Activated T-helper 2 cell treated with anti-CD3 and anti-CD28 coated beads, Interferon-gamma antibody, Interleukin-2, Interleukin-4, amounts not matched to agents 10 μg/mL and 5 μg/mL and 100 μg/mL, durations not matched to agents 14 hours and 24 hours and 36 hours (primary cell): ENCODE measurements around the gene SBSN. TPM values are rescaled to one million over a fixed set of nuclear protein-coding genes. Genes with fewer than 3 reads are reported as not detected.

Experiments
- DNase-seq: peaks from one replicate; pipeline ENCODE4 v3.0.0; 2021; ENCODE audit warnings: low spot score
- H3K27ac Mint-ChIP-seq: one replicate; pipeline ENCODE4 v1.8.0; 2021; ENCODE audit warnings: mixed read lengths
- H3K27me3 Mint-ChIP-seq: one replicate; pipeline ENCODE4 v1.8.0; 2021; ENCODE audit warnings: low read depth, mixed read lengths
- H3K36me3 Mint-ChIP-seq: one replicate; pipeline ENCODE4 v1.8.0; 2021; ENCODE audit warnings: low read depth, mixed read lengths
- H3K4me1 Mint-ChIP-seq: one replicate; pipeline ENCODE4 v1.8.0; 2021; ENCODE audit warnings: low read depth, mixed read lengths
- H3K4me3 Mint-ChIP-seq: one replicate; pipeline ENCODE4 v1.8.0; 2021; ENCODE audit warnings: low read depth, mild to moderate bottlenecking, moderate library complexity, mixed read lengths
- H3K9me3 Mint-ChIP-seq: one replicate; pipeline ENCODE4 v1.8.0; 2021; ENCODE audit warnings: mixed read lengths
- intact Hi-C: fragments of 100-400 bp; cut with micrococcal nuclease; formaldehyde crosslinking; loops from one replicate; pipeline ENCODE4 v1.15.1; 2023
- total RNA-seq: library from RNA; stranded (reverse); gene quantifications from 2 replicates; pipeline ENCODE4 v1.2.3, GENCODE V29; 2022

SBSN gene
- total RNA-seq, 1 donor from 2014 or later = not detected

GRCh38 chr19:35539314-35539713 is 11.2 kb upstream of the SBSN start:
- intact Hi-C loops = no loop called here
- Mint-ChIP-seq H3K27ac (no peak overlapping the region), H3K4me3 (no peak overlapping the region), H3K4me1 (peaks cover 2% of the 10 kb centered on the region), H3K27me3 (peaks cover 3% of the 10 kb centered on the region), H3K36me3 (peaks cover 8% of the 10 kb centered on the region), H3K9me3 (no peaks in the 10 kb centered on the region)
- DNase-seq = no peak

DNA sequence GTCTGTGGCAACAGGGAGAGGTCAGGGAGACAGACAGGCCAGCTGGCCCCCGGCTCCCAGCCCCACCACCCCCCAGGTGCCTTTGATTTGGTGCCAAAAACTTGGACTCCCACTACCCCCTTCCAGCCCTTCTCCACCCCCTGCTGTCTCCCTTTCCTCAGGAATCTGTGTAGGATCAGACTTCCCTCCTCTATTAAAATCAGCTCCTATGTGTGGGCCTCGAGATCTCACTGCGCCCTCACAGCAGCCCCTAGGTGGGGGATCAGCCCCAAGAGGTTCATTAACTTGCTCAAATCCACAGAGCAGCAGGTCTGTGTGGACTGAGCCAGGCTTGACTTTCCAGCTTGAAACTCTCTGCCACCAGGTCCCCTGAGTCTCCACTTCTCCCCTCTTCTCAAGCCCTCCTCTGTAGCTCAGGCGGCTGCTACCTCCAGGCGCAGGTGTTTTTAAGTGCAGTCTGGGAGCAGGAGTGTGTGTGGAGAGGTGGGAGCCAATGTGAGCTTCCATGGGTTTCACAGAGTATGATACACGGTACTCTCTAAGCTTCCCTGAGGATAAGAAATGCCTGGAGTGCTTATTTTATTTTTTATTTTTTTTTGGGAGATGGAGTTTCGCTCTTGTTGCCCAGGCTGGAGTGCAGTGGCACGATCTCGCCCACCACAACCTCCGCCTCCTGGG is 6.8 kb upstream of the SBSN start:
- no peaks in the 10 kb centered on the region for H3K36me3 Mint-ChIP-seq
- no peak for DNase-seq
- no peak overlapping the region for H3K4me3 Mint-ChIP-seq

DNA sequence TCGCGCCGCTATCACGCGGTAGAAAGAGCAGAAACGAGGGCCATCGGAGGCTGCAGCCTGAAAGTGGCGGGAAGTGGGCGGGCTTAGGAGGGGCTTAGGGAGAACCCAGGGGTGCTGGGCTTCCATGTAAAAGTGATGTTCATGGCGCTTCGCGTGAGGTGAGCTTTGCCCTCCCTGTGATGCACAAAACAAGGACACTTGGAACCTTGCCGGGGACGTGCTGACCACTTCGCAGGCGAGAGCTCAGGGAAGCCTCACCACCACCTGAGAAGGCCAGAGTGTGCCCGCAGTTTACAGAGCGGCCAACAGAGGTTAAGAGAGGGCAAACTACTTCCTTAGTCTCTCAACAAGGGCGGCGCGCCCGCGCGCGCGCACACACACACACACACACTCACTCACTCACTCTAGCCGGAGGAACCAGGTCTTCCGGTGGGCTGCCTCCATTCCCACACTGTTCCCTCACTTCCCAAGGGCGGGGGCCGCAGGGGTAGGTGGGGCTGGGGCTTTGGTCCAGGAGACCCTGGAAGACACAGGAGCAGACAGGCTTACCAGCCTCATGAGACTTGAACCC is 5.8 kb upstream of the SBSN start:
- DNase-seq = peak; percentile 35
- H3K4me1 Mint-ChIP-seq = peaks cover 5% of the 10 kb centered on the region
- peak overlapping the region; percentile 22 for H3K4me3 Mint-ChIP-seq
- H3K9me3 Mint-ChIP-seq = no peaks in the 10 kb centered on the region
- intact Hi-C loops = no loop called here
- H3K36me3 Mint-ChIP-seq = no peaks in the 10 kb centered on the region
- H3K27me3 Mint-ChIP-seq = peaks cover 27% of the 10 kb centered on the region
- H3K27ac Mint-ChIP-seq = no peak overlapping the region

More for the DNA sequence above, 6.8 kb upstream of the SBSN start:
- peaks cover 5% of the 10 kb centered on the region for H3K4me1 Mint-ChIP-seq
- H3K9me3 Mint-ChIP-seq = no peaks in the 10 kb centered on the region
- intact Hi-C loops = no loop called here
- H3K27me3 Mint-ChIP-seq = peaks cover 22% of the 10 kb centered on the region
- no peak overlapping the region for H3K27ac Mint-ChIP-seq

GRCh38 chr19:35533201-35533821 is 5.2 kb upstream of the SBSN start, which contains the start of gene GAPDHS:
Gene GAPDHS (plus strand): TSS chr19:35533456. CDS start chr19:35533528, 72 bp downstream.
- H3K27me3 Mint-ChIP-seq = peaks cover 30% of the 10 kb centered on the region
- no peaks in the 10 kb centered on the region for H3K36me3 Mint-ChIP-seq
- peak within 1 kb of the TSS; percentile 22 for H3K4me3 Mint-ChIP-seq
- peaks cover 5% of the 10 kb centered on the region for H3K4me1 Mint-ChIP-seq
- DNase-seq = no peak
- no peaks in the 10 kb centered on the region for H3K9me3 Mint-ChIP-seq
- intact Hi-C loops = no loop called here
- no peak within 1 kb of the TSS for H3K27ac Mint-ChIP-seq

GRCh38 chr19:35531291-35531690 is 3.2 kb upstream of the SBSN start:
- Mint-ChIP-seq H3K27me3 (peaks cover 30% of the 10 kb centered on the region), H3K4me1 (peaks cover 5% of the 10 kb centered on the region), H3K27ac (no peak overlapping the region), H3K4me3 (no peak overlapping the region), H3K36me3 (no peaks in the 10 kb centered on the region), H3K9me3 (no peaks in the 10 kb centered on the region)
- intact Hi-C loops = no loop called here
- no peak for DNase-seq

GRCh38 chr19:35529241-35530218 is 1.4 kb upstream of the SBSN start:
- H3K27me3 Mint-ChIP-seq = peaks cover 26% of the 10 kb centered on the region
- no peak overlapping the region for H3K27ac Mint-ChIP-seq
- intact Hi-C loops = no loop called here
- DNase-seq = no peak
- no peak overlapping the region for H3K4me3 Mint-ChIP-seq
- peaks cover 5% of the 10 kb centered on the region for H3K4me1 Mint-ChIP-seq
- H3K9me3 Mint-ChIP-seq = no peaks in the 10 kb centered on the region
- no peaks in the 10 kb centered on the region for H3K36me3 Mint-ChIP-seq

- Mint-ChIP-seq H3K27ac (no peak overlapping the region), H3K4me1 (no peaks in the 10 kb centered on the region), H3K4me3 (no peak overlapping the region), H3K27me3 (peaks cover 7% of the 10 kb centered on the region), H3K36me3 (no peaks in the 10 kb centered on the region), H3K9me3 (no peaks in the 10 kb centered on the region)
- DNase-seq = no peak
- intact Hi-C loops = no loop called here
These were observed 2.2 kb downstream of the SBSN start for GRCh38 chr19:35525873-35526272.

DNA sequence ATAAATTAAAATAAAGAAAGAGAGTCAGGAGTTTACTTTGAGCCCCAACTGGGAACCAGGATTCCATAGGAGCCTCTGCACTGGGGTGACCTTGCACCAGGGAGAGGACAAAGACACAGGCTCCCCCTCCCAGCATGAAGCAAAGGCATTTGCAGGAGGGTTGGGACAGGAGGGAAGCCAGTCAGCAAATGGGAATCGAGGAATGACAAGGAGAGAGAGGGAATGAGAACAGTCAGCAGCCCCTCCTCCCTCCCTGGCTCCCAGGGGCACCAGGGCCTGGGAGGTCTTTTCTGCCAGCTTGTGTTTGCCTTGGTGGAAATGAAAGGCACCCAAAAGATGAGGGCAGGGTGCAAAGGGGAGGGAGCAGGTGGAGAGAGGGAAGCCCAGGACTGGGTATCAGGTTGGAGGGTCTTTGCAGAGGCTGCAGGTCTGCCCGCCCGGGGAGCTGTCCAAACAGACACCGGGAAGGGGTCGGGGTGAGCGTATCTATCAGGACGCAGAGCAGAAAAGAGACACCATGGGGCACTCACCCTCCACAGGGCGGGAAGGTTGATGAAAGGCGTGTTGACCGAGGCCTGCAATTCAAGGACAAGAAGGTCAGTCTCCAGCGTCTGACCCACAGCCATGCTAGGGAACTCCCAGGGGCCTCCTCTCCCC is 3.8 kb downstream of the SBSN start:
- Mint-ChIP-seq H3K9me3 (no peaks in the 10 kb centered on the region), H3K27me3 (peaks cover 7% of the 10 kb centered on the region), H3K36me3 (no peaks in the 10 kb centered on the region), H3K27ac (no peak overlapping the region), H3K4me3 (no peak overlapping the region), H3K4me1 (no peaks in the 10 kb centered on the region)
- intact Hi-C loops = no loop called here
- DNase-seq = no peak

GRCh38 chr19:35522745-35523327 is 5.3 kb downstream of the SBSN start:
- Mint-ChIP-seq H3K27ac (no peak overlapping the region), H3K36me3 (no peaks in the 10 kb centered on the region), H3K27me3 (peaks cover 3% of the 10 kb centered on the region), H3K4me3 (no peak overlapping the region), H3K9me3 (no peaks in the 10 kb centered on the region), H3K4me1 (no peaks in the 10 kb centered on the region)
- intact Hi-C loops = no loop called here
- DNase-seq = no peak

DNA sequence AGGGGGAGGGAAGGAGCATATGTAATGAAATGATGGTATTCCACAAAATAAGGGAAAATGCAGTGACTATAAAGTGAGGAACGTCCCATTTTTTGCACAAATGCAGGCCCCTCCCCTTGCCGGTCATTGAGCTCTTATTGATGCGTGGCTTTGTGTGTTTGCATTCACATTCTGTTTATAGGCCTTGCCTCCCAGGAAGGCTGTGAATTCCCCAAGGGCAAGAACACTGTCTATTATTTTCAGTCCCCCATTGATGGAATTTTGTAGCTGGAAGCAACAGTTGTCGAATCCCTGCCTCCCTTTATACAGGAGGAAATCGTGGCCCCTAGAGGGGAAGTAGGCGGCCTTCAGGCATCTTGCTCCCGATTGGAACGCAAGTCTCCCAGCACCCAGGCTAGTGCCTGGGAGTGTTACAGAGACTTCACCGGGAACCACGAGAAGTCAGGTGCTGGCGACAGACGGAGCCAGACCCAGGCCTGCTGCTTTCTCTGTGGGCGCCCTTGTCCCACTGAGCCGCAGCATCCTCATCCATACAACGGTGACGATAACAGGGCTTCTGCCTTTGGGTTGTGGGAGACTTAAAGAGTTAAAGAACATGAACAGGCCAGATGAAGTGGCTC is 6.9 kb downstream of the SBSN start:
- intact Hi-C loops = no loop called here
- peaks cover 3% of the 10 kb centered on the region for H3K27me3 Mint-ChIP-seq
- no peak overlapping the region for H3K4me3 Mint-ChIP-seq

GRCh38 chr19:35519291-35519690 is 8.8 kb downstream of the SBSN start:
- intact Hi-C loops = no loop called here
- no peaks in the 10 kb centered on the region for H3K4me1 Mint-ChIP-seq
- no peak overlapping the region for H3K4me3 Mint-ChIP-seq
- H3K27me3 Mint-ChIP-seq = peaks cover 3% of the 10 kb centered on the region
- no peak overlapping the region for H3K27ac Mint-ChIP-seq
- H3K36me3 Mint-ChIP-seq = no peaks in the 10 kb centered on the region
- no peak for DNase-seq
- no peaks in the 10 kb centered on the region for H3K9me3 Mint-ChIP-seq

More for the DNA sequence above, 6.9 kb downstream of the SBSN start:
- no peak for DNase-seq
- Mint-ChIP-seq H3K9me3 (no peaks in the 10 kb centered on the region), H3K4me1 (no peaks in the 10 kb centered on the region), H3K27ac (no peak overlapping the region), H3K36me3 (no peaks in the 10 kb centered on the region)
